NCI-H2107 treated with DMSO at 0.1 percent for 48 hours (cell line): ENCODE data around the gene GOLGA8B.
"Not testable (repeated sequence)": the region's sequence is repeated elsewhere in the genome, so short reads cannot be mapped to it uniquely, and the experiment has no call there.

Source experiments
- DNase-seq: peaks from one replicate; lab custom pipeline; 2025; ENCODE audit not compliant: unreplicated experiment; lab: John Stamatoyannopoulos, UW

The GOLGA8B gene

DNA sequence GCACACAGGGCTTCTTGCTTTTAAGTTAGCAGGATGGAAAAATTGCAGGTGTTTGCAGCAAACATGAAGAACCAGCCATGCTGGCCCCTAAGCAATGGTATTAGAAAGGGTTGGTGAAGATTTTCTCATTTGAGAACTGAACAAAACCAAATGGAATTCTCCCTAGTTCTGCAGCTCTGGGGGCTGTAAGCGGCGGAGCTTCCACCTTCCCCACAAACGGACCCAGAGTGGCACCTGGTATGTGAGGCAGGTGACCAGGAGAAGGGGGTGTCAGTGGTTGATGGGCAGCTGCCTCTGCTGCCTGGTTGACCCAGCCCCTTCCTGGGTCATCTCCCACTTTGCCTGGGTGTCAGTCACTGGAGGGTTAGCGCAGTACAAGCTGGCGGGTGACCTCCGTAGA is 22.6 kb downstream of the GOLGA8B start:
- not testable (repeated sequence) for DNase-seq

DNA sequence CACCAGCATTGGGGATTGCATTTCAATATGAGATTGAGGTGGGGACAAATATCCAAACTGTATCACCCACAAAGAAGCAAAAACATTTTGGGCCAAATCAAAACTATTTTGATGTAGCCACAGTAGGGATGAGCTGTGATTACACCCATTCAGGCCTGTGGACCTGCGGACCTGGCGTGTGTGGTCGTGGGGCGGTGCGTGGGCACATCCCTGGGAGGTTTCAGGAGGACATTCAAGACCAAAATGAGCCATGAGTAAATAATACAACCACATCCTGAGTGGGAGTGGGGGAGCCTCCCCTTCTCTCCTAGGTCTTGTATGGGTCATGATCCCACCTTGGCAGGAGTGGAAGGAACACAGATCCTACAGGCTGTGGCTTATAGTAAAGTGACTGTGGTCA is 23.7 kb downstream of the GOLGA8B start:
- not testable (repeated sequence) for DNase-seq

DNA sequence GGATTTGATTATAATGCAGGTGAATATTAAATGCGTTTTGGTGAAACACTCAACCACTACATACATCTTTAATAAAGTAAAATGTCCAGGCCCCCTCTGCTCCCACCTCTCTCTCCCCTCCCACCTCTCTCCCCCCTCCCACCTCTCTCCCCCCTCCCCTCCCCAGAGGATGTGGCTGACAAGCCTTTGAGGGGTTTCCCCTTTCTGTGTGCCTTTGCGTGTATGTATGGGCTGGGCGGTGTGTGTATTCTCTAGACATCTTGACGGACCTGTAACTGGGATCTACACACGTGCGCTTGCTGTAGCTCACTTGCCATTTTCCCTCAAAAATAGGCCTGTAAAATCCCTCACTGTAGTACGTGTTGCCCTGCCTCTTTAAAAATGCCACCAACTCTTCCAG is 28.3 kb downstream of the GOLGA8B start:
- not testable (repeated sequence) for DNase-seq

DNA sequence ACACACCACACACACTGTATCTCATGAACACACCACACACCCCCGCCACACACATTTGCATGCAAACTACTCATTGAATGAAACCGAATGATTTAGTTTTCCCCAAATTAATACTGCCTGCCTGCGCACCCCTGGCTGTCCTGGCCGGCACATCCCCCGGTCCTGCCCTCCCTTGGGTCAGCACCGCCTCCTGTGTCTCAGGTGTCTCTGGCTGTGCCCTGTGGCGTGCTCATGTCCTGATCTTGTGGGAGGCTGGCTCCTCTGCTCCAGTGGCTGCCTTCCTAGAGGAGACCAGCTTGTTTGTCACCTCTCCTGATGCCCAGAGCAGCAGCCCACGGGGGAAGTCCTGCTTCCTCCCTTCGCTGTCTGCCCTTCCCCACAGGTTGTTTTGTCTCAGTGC is 28.7 kb downstream of the GOLGA8B start:
- DNase-seq: not testable (repeated sequence)

DNA sequence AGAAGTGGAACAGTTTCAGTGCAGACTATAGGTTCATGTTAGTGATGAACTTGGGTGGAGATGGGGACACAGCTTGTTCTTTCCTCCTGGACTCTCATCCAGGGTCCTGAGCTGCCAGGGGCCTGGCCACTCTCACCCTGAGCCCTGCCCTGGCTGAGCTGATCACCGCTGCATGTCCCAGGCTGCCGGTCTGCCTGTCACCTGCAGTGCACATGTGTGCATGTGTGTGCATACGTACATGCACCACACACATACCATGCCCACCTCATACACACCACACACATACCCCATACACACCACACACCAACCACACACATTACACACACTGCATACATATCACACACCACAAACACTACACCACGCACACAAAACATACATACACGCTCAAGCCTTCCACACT is 29.3 kb downstream of the GOLGA8B start:
- not testable (repeated sequence) for DNase-seq

DNA sequence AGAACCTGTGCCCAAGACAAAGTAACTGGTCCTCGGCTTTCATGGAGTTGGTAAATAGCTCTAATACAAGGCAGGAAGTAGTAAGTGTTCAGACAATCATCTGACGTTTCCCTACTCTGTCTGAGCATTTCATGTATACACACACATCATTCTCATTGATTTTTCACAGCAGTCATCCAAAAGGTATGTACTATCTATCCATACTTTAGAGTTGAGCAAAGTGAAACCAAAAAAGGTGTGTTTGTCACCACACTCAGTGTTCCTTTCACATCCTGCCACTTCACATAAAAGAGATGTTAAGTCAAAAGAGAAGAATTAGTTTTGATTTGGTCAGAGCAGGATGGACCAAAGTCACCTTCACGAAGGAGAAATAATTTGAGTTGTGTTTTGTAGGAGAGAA is 33.3 kb downstream of the GOLGA8B start:
- not testable (repeated sequence) for DNase-seq

DNA sequence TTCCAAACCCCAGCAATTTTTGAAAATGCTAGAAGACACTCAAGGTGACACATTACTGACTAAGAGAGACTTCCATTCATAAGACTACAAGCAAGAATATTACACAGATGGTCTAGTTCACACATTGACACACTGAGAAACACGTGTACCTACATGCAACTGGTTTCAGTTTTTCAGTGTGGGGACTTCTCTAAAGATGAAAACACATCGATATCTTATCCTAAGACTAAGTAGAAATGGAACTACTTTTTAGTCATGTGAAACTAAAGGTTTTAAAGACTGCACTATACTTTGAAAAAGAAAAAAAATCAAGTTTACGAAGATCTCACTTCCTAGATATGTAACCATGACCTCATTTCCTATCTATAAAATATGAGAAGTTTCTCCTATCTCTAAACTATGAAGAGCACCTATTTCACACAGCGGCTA is 34.1 kb downstream of the GOLGA8B start:
- not testable (repeated sequence) for DNase-seq

DNA sequence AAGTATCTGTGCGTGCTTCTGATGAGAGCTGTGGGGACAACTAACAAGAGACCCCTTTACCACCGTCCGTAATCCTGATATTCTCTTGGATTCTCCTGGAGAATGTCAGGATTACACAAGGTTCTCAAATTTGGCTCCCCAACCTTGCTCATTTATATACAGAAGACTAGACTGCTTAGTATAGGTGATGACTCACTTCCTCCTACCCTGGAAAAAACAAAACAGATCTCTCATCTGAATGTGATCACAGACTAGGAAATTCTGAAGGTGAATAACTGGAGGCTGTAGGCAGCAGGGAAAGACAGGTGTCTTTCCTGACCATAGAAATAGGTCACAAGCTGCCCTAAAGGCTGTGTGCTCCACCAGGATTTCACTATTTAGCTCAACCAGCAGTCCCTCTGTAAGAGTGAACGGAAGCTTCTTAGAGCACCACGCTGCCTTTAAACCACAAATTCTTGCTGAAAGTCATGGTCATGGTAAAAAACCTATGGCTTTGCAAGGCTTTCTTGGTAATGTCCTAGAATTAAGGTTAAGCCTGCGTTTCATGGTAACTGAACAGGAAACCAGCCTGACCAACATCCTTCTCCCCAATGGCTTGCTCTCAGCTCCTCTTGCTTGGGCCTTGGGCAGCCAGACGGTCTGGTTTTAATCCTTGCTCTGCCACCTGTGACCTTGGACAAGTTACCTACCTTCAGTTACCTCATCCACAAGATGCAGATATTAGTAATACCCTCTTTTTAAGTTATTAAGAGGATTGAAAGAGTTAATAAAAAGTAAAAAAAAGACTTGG is 39.4 kb downstream of the GOLGA8B start:
- not testable (repeated sequence) for DNase-seq

DNA sequence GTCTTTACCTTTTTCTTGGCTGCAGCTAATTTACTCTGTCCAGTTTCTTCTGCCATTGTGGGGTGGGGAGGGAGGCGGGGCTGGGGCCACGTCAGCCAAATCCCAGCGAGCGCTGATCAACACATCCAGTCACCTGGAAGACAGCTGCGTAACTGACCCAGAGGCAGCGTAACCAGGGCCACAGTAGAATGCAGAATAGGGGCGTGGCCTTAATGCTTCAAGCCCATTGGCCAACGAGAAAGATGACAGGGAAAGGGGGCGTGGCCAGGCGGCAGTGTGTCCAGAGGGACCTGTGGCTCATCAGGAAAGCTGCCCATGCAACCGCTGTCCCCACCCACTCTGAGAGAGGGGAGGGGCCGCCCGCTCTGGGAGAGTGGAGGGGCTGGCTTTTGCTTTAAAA is 47.6 kb downstream of the GOLGA8B start:
- DNase-seq: not testable (repeated sequence)
